ENCODE measurements around the gene HECTD4.
"Not testable (repeated sequence)": the region's sequence is repeated elsewhere in the genome, so short reads cannot be mapped to it uniquely, and the experiment has no call there.

Gene HECTD4

DNA sequence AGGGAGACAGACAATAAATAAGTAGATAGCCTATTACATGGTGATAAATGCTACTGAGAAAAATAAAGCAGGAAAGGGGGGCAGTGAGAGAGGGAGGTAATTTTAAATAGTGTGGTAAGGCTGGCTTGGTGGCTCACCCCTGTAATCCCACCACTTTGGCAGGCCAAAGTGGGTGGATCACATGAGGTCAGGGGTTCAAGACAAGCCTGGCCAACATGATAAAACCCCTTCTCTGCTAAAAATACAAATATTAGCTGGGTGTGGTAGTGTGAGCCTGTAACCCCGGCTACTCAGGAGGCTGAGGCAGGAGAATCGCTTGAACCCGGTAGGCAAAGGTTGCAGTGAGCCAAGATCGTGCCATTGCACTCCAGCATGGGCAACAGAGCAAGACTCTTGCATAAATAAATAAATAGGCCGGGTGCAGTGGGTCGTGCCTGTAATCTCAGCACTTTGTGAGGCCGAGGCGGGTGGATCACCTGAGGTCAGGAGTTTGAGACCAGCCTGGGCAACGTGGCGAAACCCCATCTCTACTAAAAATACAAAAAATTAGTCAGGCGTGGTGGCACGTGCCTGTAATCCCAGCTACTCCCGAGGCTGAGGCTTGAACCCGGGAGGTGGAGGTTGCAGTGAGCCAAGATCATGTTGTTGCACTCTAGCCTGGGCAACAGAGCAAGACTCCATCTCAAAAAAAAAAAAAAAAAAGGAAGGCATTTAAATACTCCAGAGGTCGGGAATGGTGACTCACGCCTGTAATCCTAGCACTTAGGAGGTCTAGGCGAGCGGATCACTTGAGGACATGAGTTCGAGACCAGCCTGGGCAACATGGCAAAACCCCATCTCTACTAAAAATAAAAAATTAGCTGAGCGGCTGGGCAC is 271.2 kb downstream of the HECTD4 start:
- not testable (repeated sequence) for DNase-seq
